GM18526 (cell line): ENCODE data around the gene EXOSC5.

Experiments used
- POLR2A ChIP-seq: IDR thresholded peaks from 3 replicates; pipeline ENCODE4 v1.6.1; 2011; ENCODE audit not compliant: insufficient read length; ENCODE audit errors: extremely low read depth

The EXOSC5 gene

GRCh38 chr19:41428481-41428859 lies 31.3 kb upstream of the EXOSC5 start:
- no peak for TF ChIP-seq POLR2A

DNA sequence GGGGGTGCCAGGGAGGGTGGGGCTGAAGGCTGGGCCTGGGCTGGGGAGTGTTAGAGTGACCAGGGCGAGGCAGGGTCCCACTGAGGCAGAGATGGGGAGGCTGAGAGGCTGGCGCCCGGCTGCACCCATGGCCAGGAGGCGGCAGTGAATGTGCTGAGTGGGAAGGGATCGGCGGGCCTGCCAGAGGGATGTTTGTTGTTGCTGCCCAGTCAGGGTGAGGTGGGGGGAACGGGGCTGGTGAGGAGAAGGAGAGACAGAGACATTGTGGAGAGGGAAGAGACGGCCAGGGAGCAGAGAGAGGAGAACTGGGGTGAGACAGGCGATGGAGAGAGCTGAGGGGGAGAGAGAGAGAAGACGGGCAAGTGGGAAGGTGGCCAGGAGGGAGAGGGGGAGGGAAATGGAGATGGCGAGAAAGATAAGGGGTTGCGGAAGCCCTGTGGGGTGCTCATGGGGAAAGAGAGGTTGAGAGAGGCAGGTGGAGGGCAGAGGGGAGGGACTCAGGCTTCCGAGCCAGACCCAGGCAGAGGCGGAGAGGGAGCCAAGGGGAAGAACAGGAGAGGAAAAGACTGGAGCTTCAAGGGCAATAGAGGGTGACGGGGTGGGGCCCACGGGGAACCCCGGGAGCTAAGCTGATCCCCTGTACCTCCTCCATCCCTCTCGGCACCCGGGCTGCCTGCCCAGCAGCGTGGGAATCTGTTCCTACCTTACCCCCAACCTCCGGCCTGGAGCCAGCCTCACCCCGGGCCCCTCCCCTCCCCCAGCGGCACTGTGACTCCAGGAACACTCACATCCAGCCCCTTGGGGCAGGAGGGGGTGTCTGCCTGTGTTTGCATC lies 30.7 kb upstream of the EXOSC5 start:
- TF ChIP-seq POLR2A: no peak

DNA sequence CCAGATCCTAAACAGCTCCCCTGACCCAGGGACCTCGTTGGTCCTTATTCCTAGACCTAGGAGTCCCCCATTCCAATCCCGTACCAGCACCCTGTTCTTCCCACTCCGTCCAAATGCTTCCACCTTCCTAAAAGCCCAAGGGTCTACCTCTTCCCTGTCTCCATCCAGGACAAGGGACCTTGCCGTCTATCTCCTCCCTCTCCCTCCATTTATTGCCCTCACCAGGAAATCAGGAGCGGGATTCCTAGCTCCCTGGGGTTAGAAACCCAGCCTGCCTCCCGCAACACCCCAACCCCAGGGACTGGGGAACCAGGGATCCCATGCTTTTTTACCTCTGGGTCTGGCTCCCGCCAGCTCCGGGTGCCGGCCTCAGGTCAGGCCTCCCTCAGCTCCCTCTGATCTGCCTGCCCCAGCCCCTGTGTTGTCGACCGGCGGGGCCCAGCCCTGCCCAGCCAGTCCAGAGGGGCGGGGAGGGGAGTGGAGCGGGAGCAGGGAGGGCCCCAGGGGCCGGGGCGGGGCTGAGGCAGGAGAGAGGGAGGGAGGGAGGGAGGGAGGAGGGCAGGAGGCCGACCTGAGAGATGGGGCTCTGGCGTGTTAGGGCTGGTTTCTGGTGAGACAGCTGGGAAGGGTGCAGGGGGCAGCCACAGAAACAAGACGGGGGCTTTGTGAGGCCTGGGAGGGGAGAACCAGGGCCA lies 29.9 kb upstream of the EXOSC5 start, which contains the start of gene B3GNT8:
Gene B3GNT8, minus strand, starts transcription at position 423 of the 695 bp plus-strand sequence. CDS start 596 bp downstream, outside the sequence.
- TF ChIP-seq POLR2A: no peak

DNA sequence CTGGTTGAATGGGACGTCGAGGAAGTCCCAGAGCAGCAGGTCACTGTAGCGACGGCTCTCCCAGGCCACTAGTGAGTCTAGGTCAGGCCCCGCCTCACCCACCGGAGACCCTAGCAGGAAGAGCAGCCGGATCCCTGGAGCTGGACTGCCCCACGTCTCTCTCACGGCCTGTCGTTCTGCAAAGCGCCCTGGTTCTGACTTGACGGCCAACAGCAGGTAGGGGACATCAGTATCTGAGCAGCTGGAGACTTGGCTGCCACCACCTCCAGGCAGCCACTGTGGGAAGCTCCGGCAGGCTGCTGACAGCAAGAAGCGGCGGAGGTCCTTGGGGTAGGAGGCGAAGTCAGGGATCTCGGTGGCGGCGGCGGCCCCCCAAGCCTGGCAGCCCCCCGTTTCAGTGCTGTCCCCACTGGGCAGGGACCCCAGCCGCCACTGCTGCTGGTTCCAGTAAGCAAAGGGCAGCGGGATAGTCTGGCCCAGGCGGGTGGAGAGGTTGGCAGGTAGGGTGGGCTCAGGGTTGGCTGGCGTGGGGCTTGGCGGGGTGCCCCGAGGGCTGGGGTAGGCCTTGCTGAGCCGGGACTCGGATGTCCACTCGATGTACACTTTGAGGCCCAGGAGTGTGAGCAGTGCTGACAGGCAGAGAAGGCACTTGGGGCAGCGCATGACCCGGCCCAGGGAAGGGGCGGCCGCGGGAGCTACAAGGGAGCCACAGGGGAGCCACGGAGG lies 29.1 kb upstream of the EXOSC5 start:
- TF ChIP-seq POLR2A: no peak

DNA sequence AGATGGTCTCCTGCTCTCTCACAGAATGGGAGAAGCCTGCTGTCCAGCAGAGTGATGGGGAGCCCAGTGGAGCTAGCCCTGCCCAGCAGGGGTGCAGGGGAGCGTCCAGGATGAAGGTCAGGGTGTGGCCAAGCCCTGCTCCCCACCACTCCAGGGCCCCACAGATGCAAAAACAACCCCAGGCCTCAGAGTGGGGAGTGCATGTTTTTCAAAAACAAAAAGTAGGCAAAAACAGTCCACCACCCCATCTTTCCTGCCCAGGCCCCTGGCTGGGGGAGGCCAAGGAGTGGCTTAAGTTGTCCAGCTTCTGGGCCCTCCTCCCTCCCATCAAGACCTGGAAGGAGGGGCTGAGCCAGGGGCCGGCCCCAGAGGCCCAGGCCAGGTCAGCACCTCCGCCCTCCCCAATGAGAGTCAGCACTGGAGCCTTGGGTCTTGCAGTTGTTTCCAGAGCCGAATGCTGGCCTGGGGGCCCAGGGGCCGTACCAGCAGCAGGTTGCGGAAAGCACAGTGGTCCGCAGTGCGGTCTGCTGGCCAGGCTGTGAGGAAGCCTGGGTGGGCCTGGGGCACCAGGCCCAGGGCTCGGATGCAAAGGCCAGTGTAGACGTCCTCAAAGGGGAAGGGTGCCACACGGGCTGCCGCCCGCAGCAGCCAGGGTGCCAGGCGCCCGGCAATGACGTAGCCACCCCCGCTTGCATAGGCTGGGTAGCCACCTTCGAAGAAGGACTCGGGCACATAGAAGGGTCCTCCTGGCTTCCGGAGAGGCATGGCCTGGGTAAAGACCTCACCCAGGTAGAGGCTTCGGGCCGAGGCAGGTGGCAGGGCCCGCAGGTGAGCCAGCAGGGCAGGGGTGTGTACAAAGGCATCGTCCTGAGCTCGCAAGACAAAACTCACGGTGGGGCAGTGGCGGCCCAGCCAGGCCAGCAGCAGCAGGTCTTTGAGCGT lies 28.3 kb upstream of the EXOSC5 start:
- TF ChIP-seq POLR2A: no peak

GRCh38 chr19:41424335-41425173 lies 27.4 kb upstream of the EXOSC5 start:
- TF ChIP-seq POLR2A: no peak

GRCh38 chr19:41422955-41423354 lies 25.8 kb upstream of the EXOSC5 start:
- no peak for TF ChIP-seq POLR2A

GRCh38 chr19:41422456-41422855 lies 25.3 kb upstream of the EXOSC5 start:
- TF ChIP-seq POLR2A: no peak

DNA sequence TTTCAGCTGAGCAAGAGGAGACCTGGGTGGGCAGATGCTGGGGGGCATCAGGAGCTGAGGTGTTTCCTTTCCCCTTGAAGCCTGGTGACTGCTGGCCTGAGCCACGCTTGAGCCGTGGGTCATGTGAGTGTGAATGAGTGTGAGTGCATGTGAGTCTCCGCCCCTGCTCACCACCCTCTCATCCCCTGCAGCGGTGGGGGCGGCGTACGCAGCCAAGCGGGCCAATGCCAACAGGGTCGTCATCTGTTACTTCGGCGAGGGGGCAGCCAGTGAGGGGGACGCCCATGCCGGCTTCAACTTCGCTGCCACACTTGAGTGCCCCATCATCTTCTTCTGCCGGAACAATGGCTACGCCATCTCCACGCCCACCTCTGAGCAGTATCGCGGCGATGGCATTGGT lies 24.8 kb upstream of the EXOSC5 start:
- no peak for TF ChIP-seq POLR2A

GRCh38 chr19:41421314-41421713 lies 24.2 kb upstream of the EXOSC5 start:
- TF ChIP-seq POLR2A: no peak

GRCh38 chr19:41420101-41420880 lies 23.1 kb upstream of the EXOSC5 start:
- TF ChIP-seq POLR2A: no peak

GRCh38 chr19:41416194-41416674 lies 19.1 kb upstream of the EXOSC5 start:
- TF ChIP-seq POLR2A: no peak

DNA sequence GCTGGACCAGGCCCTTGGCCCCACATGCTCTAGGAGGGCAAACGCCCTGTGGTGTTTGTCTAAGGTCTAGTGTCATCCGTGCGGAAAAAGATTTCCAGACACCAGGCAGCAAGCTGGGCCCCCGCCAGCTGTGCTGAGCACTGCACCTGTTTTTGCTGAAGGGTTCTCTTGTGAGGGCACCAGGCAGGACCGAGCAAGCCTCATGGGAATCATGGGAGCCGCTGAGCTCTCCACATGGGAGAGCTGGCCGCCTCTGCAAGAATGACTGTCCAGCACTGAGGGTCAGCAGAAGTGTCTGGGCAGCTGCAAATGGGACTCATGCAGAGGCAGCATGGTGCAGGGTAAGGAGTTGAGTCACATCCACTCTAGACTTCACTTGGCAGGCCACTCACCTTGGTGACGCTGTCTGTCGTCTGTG lies 18.0 kb upstream of the EXOSC5 start:
- no peak for TF ChIP-seq POLR2A
